Stimulated activated CD4-positive, alpha-beta T cell treated with anti-CD3 and anti-CD28 coated beads, TNF-alpha, amount 100 ng/mL, for 24 hours (primary cell): Measurements from ENCODE around the gene ARMH3.
A peak's percentile ranks its signal among the peaks of the same experiment; 100 is the strongest.

Experiments
- DNase-seq, 3 experiments: peaks; one replicate each; pipeline ENCODE4 v3.0.0-alpha.2; 2020; ENCODE audit warnings: low read depth in 3 of 3

ARMH3 gene

DNA sequence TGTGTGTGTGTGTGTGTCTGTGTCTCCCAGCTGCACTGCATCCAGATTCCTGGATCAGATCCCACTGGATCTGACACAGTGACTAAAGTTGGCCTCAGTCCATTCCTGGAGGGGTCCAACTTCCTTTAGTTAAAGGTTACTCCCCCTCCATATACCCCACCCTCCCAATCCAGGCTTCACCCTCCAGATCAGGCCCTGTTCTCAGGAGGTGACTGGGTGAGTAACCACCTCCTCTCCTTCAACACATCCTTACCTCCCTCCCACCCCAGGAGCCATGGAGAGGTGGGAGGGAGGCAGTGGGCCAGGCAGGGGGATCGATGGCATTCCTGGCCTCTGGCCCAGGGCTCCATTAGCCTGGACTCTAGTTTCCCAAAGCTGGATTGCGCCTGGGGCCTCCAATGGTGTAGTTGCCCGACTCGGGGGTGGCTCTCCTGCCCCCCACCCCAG is 223.6 kb downstream of the ARMH3 start:
- DNase-seq: no peak

DNA sequence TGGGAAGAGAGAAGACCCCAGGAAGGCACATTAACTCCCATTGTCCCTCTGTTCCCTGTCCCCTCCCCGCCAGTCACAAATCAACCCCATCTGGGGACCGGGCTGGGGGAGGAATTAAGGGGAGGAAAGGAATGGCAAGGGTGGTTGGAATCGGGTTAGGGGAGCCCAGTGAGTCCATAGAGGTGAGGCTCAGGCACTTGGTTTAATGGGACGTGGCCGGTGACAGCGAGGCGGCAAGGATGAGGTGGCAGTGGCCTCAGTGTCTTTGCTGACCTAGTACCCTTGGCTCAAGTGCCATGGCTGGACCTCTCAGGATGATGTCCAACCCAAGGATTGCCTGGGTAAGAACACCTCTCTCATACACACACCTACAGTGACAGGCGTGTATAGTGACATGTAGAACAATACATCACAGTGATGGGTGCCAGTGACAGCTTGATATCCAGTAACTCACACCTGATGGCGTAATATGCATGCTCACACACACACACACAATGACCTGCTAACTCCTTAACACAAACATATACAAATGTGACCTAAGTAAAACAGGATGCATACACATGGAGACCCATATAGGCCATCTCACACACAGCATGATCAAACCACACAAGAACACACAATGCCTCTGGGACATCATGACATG is 224.7 kb downstream of the ARMH3 start:
- no peak for DNase-seq

DNA sequence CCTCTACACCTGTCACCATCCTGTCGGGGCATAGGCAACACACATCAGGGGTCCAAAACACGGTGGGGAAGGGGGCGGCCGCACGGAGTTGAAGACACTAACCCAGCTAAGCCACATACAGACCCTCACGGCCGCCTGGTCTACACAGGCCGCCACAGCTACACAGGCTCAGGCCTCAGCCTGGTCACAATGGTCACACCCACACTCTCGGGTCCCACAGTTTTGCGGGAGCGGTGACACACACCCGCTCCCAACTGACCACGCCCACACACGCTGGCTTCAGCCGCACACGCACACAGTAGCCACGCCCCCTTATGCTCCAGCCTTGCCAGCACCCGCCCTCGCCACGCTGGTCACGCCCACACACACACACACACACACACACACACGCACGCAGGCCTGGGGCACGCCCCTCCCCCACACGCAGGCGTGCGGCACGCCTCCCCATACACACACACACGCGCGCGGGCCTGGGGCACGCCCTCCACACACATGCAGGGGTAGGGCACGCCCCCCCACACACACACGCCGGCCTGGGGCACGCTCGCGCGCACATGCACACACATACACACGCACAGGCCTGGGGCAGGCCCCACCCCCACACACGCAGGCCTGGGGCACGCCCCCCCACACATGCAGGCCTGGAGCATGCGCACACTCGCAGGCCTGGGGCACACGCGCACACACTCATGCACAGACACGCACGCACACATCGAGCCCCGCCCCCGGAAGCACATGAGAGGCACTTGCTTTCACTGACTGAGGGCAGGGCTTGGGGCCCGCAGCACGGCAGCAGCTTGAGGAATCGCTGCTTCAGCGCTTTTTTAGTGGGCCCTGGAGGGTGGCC is 225.4 kb downstream of the ARMH3 start:
- DNase-seq: peak; percentile 82 to 90 (median 84)

DNA sequence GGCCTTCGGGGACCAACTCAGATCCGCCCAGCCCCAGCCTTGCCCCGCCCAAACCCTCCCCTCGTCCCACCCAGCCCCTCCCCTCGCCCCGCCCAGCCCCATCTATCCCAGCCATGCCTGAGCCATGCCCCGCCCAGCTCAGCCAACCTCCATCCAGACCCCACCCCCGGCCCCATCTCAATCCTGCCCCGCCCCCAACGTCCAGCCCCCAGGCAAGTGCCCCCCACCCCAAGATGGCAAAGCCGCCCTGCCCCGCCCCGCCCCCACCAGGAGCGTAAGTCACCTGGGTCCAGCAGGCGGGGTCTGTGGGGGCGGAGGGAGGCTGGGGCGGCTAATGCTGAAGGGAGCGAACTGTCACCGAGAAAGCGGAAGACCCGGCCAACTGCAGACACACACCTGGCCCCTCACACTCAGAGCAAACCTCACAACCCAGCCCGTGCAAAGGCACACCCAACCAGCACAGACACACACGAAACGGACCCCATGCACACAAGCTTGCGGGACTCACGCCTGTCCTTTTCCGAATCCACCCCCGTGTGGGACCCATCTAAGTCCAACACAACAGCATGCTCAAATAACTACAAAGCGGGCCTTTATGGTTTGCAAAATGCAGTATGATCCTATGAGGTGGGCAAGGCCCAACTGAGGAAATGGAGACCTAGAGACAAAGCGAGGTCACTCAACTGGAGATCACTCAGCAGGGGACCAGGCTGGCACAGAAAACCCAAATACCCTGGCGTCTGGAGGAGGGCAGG is 226.2 kb downstream of the ARMH3 start:
- peak in 2 of 3 experiments; percentile 23 to 58 for DNase-seq

DNA sequence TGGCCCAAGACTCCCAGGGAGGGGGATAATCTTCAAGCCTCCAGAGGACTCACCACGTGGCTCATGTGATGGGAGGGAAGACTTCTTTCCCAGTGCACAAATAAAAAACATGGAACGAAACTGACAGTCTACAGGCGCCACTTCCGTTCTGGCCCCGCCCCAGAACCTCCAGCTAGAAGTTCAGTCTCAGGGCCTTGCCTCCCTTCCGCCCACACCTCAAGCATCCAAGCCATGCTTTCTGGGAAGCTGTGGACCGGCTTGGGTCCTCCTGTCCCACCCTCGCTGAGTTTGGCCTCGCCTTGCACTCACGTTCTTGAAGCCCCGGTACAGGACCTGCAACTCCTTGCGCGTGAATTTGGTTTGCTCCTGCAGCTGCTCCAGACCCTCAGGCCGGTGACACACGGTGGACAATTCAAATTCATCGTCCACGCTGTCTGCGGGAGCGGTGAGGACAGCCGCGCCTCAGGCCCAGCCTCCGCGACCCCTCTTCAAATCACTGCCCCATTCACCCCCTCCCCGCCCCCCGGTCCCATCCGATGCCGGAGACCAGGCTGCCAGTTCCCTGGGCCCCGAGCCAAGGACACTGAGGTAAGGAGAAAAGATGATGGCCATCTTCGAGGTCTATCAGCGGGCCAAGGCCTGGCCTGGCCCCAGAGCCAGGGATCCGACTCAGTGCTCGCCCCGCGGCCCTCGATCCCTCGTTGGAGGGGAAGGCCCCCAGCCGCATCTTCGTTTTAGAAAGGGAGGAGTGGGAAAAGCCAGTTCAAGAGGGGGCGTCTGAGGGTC is 227.0 kb downstream of the ARMH3 start:
- no peak for DNase-seq

DNA sequence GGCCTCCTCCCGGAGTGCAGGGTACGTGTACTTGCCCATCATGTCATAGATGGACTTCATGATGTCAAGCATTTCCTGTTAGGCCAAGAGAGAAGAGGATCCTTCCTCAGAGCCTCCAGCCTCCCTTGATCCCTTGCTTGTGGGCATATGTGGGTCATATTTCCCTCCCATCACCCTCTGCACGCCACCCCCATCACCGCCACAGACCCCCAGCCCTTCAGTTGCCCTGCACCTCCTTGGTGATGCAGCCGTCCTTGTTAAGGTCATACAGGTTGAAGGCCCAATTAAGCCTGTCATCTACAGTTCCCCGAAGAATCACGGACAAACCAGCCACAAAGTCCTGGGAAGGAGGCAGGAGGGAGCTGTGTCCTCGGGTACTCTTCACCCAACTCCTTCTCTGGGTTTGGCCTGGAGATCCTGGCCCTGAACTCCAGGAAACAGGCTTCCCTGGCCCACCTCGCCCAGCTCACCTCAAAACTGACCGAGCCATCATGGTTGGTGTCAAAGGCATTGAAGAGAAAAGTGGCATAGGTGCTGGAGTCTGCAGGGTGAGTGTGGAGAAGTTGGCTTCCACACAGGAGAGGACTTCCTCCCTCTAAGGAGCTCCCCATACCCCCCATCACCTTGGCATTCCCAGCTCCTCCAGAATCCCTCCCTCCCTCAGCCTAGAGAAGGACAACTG is 227.9 kb downstream of the ARMH3 start:
- no peak for DNase-seq

DNA sequence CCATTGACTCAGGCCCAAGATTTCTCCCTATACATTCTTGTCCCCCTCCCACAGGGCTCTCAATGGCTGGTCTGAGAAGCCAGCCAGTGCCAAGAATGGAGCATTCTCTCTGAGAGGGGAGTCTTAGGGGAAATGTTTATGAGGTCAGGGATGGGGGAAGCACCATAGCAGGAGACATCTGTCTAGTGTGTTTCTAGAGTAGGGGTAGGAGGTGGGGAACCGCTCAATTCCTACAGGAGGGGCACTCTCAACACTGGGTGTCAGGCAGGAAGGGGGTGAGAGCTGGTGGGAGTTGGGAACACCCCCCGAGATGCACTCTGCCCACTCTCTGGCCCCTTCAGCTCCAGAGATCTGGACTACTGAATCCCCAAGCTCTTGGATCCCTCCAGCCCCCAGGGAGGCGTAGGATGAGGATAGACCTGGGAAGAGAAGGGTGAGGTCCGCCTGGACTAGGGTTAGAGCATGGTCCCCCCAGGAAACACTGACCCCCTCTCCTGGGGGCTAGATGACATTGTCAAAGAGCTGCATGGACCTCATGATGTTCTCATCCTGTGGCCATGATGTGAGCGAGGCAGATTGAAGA is 229.0 kb downstream of the ARMH3 start:
- DNase-seq: no peak

DNA sequence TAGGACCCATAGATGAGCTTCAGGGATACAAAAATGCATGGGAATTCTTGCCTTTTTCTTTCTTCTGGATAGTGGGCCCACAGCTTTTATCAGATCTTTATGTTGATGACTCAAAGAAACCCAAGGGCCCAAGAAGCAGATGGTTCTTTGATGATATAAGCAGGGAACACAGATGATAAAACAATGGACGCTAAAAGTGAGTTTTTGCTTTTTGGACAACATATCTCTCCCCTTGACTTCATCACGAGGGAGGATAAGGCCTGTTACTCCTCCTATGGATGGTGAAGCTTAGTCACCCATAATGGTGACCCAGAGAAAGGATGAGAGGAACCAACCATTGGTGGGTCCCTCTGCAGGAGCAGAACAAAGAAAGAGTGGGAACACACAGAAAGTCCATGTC is 231.2 kb downstream of the ARMH3 start:
- DNase-seq: no peak

DNA sequence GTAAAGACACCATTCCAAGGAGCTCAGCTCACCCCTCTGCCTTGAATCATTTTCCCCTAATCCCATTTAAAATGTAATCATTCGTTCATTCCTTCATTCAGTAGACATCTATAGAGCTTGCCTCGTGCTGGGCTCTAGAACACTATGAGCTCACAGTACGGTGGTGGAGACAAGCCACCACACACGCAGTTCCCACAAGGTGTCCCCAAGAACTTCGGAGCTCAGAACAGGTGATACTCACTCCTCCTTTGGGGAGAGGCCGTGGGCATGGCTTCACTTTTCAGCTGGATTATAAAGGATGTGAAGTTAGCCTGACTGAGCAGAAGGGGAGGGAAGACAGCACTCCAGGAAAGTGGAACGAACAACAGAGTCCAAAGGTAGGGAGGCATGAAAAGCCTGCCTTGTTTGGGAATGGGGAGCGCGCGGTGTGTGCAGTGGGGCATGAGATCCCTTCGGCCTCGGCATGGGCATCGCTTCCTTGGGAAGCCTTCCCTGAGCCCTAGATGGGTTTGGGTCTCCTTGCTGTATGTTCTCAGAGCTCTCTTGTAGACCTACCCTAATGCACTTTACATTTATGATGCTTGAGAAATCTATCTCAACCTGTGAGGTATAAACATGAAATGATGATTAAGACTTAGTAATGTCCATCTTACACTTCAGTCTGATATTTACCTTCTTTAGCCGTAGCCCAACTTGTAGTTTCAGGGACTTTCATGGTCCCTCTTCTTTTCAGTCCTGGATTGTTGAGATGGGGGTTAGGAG is 236.9 kb downstream of the ARMH3 start:
- DNase-seq: no peak

DNA sequence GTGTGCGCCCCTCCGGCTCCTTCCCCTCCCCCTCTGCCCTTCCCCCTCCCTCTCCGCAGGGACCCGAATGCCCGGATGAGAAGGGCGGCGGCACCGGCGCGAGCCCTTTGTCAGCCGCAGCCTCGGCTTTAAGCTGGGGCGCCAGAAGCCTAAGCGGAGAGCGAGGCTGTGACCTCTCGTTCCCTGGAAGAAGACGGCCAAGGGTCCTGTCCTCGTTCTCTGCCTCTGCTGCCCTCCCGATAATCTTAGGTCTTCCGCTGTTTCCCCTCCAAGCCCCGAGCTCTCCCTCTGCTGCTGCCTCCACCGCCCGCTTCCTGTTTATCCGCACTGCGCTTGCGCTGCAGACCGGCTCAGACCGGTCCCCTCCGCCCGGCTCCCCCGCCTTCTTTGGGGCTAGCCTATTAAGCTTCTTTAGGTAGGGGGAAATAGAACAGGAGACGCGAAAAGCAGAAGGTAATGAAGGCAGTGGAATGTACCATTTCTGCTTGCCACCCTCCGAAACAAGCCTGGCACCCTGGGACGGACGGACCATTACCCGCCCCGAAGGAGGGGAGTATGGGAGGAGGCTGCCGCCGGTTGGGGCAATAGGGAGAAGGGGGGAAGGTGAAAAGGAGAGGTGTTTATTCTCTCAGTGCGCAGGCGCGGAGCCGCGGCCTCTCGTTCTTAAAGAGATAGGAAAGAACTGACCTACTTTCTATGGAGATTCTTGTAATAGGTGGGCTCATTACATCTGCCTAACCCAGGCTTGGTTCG is 237.7 kb downstream of the ARMH3 start, which contains the start of gene OGA:
Gene OGA, minus strand, starts transcription at position 326 of the 753 bp plus-strand sequence. CDS start 422 bp downstream, outside the sequence.
- DNase-seq: peak; percentile 95 to 97 (median 96)

DNA sequence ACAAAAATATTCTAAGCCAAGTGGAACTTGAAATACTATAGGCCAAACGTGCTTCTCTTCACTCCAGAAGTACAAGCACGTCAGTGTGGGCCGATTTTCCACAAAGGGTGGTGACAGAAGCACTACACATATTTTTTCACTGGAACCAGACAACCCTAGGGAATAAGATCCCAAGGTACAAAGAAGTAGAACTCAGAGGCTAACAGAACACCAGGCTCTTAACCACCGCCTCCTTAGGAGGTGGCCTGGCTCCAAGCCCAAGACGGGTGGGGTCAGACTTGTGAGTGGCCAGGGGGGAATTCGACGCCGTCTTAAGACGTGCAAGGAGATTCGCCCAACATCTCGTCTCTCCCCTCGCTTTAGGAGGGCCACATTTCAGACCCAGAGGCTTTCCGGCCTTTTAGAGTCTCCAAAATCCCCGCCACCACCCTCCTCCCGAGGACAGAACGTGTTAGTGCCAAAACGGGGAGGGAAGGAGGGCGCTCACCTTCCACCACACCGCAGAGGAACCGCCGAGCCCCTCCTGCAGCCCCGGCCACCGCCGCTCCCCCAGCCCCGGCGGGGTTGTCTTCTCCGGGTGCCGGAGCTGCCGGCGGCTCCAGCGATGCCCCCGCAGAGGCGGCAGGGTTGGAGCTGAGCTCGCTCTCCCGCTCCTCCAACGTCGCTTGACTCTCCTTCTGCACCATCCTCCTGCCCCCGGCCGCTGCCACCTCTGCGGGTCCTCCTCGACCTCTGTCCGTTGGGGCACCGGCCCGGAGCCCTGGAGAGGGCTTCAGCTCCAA is 238.4 kb downstream of the ARMH3 start:
- no peak for DNase-seq

DNA sequence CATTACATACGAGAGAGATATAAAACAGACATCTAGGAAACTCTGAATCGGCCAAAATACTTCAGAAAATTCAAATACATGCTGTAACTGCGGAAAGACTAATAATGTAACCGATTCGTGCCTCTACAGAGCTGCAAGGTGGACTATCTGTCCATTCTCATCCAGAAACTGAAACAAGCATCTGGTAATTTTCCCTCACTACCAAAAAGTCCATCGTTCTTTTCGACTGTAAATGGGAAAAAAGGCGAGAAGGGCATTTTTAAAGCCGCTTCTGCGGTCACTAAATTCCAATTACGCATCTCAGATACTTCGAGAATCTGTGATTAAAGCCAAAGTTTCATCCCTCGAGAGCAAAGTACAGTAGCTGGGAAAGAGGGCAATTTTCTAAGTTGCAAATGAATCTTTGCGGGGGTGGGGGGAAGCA is 239.0 kb downstream of the ARMH3 start:
- DNase-seq: no peak

DNA sequence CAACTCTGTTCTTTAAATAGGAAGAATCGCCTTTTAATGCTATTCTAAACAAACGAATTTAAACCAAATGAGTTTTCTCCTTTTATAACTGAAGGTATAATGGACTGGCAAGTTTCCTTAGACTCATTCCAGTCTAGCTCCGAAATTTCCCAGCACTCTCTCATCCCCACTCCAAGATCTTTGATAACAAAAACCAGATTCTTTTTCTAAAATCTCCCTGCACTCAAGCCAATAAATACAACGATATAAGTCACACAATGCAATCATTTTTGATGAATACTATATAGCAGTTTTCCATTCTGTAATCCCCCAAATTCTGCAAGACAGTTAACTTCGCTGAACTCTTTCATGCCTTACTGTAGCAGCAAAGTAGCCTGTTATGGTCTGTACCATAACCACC is 239.6 kb downstream of the ARMH3 start:
- DNase-seq: no peak

DNA sequence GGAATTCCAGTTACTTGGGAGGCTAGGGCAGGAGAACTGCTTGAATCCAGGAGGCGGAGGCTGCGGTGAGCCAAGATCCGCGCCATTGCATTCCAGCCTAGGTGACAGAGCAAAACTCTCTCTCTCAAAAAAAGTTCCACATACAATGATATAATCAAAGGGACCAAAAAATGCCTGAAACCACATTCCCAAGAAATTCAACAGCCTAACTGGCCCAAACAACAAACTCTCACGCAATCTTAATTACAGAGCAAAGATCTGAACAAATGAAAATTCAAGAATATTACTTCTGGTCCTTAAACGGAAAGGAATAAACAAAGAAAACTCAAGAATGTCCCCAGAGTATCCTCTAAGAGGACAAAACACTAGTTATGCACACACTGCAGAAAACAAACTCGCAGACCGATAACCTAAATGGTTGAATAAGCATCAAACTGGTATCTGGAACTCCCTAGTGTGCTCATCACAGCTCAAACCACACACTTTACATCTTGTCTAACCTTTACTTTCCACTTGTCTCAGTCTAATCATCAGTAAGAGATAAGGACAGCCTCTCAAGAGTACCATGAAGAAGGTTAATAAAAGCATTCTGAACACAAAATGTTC is 241.4 kb downstream of the ARMH3 start:
- no peak for DNase-seq

DNA sequence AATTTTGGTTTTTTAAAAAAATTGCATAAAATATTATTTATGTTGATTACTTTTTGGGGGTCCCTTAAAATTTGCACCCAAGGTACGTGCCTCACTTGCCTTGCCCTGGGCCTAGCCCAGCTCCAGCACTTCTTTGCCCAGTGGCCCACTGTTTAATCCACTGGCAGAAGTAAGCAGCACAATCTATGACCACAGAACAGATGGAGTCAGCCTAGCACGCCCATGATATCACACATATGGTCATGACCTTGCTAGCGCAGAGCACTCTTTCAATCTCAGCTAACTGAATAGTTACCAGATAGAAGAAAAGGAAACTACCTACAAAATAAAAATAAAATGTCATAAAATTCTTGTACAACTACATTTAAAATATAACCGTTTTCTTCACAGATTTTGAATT is 243.4 kb downstream of the ARMH3 start:
- DNase-seq: no peak

DNA sequence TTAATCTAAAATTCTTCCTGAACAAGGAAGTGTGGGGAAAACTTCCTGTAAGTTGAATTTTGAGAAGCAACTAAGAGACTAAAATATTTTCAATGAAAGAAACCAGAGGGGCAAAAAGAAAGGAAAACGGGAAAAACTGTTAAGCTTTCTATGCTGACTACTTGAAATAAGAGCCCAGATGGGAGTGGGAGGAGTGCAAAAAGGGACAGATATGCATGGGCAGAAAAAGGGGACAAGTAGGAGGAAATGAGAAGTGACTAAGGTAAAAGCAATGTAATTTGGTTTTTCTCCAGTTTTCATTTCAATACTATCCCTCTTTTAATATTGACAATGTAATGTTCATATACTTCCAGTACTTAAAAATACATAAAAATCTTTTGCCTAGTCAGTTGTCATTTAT is 248.8 kb downstream of the ARMH3 start:
- DNase-seq: no peak

DNA sequence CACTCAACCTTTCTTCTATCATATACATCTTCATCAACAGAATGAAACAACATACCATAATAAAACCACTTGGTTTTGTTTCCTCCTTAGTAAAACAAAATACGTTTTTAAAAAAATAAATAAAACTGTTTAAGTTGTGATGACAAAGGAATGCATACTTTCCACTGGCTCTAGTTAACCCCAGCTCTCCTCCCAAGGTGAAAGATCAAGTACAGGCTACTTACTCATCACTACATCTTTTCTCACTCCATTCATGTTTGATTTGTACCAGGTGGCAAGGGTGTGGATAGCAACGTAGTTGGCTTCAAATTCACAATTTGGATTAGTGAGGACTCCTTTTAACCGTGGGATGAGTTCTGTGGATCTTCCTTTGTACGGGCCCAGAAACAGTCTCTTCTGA is 252.5 kb downstream of the ARMH3 start:
- no peak for DNase-seq
